IMR-90 (cell line): ENCODE results near the gene SPATS2L. TPM values are rescaled to one million over a fixed set of nuclear protein-coding genes. Genes with fewer than 3 reads are reported as not detected.

Source experiments
- ATAC-seq: fragments of 200-7000 bp; cut with Tn5 transposase; 2 replicates; pipeline ENCODE4 v1.9.1; 2020; ENCODE audit warnings: low read depth, mild to moderate bottlenecking, moderate library complexity
- BruUV-seq: library from RNA; stranded (reverse); fragments of 400-500 nt; replicated peaks from 2 replicates; lab custom pipeline; 2021; lab: Mats Ljungman, UMichigan
- CTCF ChIA-PET: fragments of 300-600 bp; formaldehyde crosslinking; extraction: SDS; loops from one replicate; lab custom pipeline; 2021; ENCODE audit warnings: antibody characterized with exemption; lab: Yijun Ruan, JAX
- POLR2A ChIA-PET: fragments of 300-600 bp; sonication (Branson Sonifier 250); formaldehyde crosslinking; loops from one replicate; lab custom pipeline; 2022; ENCODE audit warnings: antibody characterized with exemption; ENCODE audit not compliant: unreplicated experiment; lab: Charles Lee
- DNase-seq: peaks from one replicate; pipeline ENCODE4 v3.0.0; 2013
- H2AFZ ChIP-seq: replicated peaks from 2 replicates; pipeline ENCODE3; 2013; ENCODE audit warnings: low read length, mild to moderate bottlenecking; ENCODE audit not compliant: poor library complexity
- H2AK5ac ChIP-seq: 2 replicates; pipeline ENCODE4 v1.6.1; 2013; ENCODE audit warnings: low read depth, low read length, inconsistent platforms
- H2AK9ac ChIP-seq: replicated peaks from 2 replicates; pipeline ENCODE3; 2013; ENCODE audit warnings: mild to moderate bottlenecking, low read depth, low read length, moderate library complexity; ENCODE audit not compliant: poor library complexity
- H2BK120ac ChIP-seq: 2 replicates; pipeline ENCODE4 v1.6.1; 2013; ENCODE audit warnings: low read depth, low read length, inconsistent platforms
- H2BK15ac ChIP-seq: 3 replicates; pipeline ENCODE4 v1.6.1; 2013; ENCODE audit warnings: low read depth, low read length, inconsistent platforms
- H2BK20ac ChIP-seq: 2 replicates; pipeline ENCODE4 v1.6.1; 2013; ENCODE audit warnings: low read depth, mild to moderate bottlenecking, inconsistent platforms, low read length, moderate library complexity
- H2BK5ac ChIP-seq: 2 replicates; pipeline ENCODE4 v1.6.1; 2013; ENCODE audit warnings: mild to moderate bottlenecking, low read depth, low read length, inconsistent platforms; ENCODE audit not compliant: poor library complexity, severe bottlenecking
- H3K14ac ChIP-seq: replicated peaks from 2 replicates; pipeline ENCODE4 v1.6.1; 2013; ENCODE audit warnings: low read depth, low read length, inconsistent platforms
- H3K18ac ChIP-seq: 2 replicates; pipeline ENCODE4 v1.6.1; 2013; ENCODE audit warnings: low read depth, low read length, control low read depth
- H3K23ac ChIP-seq: 2 replicates; pipeline ENCODE4 v1.6.1; 2013; ENCODE audit warnings: low read depth, low read length, inconsistent platforms
- H3K27ac ChIP-seq: 2 replicates; pipeline ENCODE4 v1.5.1; 2013; ENCODE audit warnings: mild to moderate bottlenecking, control low read depth, low read length; ENCODE audit not compliant: insufficient read depth
- H3K27me3 ChIP-seq: 2 replicates; pipeline ENCODE4 v1.6.1; 2013; ENCODE audit warnings: low read length; ENCODE audit not compliant: control insufficient read depth, insufficient read depth
- H3K36me3 ChIP-seq: 2 replicates; pipeline ENCODE4 v1.6.1; 2013; ENCODE audit warnings: low read length, mixed read lengths; ENCODE audit not compliant: control insufficient read depth, insufficient read depth
- H3K4ac ChIP-seq: 2 replicates; pipeline ENCODE4 v1.6.1; 2013; ENCODE audit warnings: low read depth, low read length, inconsistent platforms
- H3K4me1 ChIP-seq: 2 replicates; pipeline ENCODE4 v1.6.1; 2013; ENCODE audit warnings: low read length, mixed read lengths; ENCODE audit not compliant: control insufficient read depth, insufficient read depth
- H3K4me2 ChIP-seq: 2 replicates; pipeline ENCODE4 v1.6.1; 2013; ENCODE audit warnings: low read depth, mild to moderate bottlenecking, control low read depth, low read length, moderate library complexity
- H3K4me3 ChIP-seq: 2 replicates; pipeline ENCODE4 v1.5.1; 2013; ENCODE audit warnings: low read depth, mild to moderate bottlenecking, control low read depth, low read length, moderate library complexity; ENCODE audit not compliant: insufficient read depth
- H3K56ac ChIP-seq: 2 replicates; pipeline ENCODE4 v1.6.1; 2013; ENCODE audit warnings: low read length, inconsistent platforms; ENCODE audit not compliant: insufficient read depth; ENCODE audit errors: extremely low read depth
- H3K79me1 ChIP-seq, 2 experiments: 2 replicates each; pipeline ENCODE4 v1.6.1; 2013; ENCODE audit warnings: low read length in 2 of 2, inconsistent platforms in 1 of 2, low read depth in 1 of 2
- H3K9ac ChIP-seq: 2 replicates; pipeline ENCODE4 v1.6.1; 2013; ENCODE audit warnings: low read depth, low read length, control low read depth
- H3K9me1 ChIP-seq: 2 replicates; pipeline ENCODE4 v1.6.1; 2013; ENCODE audit warnings: low read length, inconsistent platforms; ENCODE audit not compliant: insufficient read depth
- H3K9me3 ChIP-seq: 2 replicates; pipeline ENCODE4 v1.6.1; 2013; ENCODE audit warnings: low read length; ENCODE audit not compliant: control insufficient read depth, insufficient read depth
- H4K20me1 ChIP-seq: 2 replicates; pipeline ENCODE4 v1.6.1; 2013; ENCODE audit warnings: low read length, inconsistent platforms; ENCODE audit not compliant: insufficient read depth
- H4K5ac ChIP-seq: 2 replicates; pipeline ENCODE4 v1.6.1; 2013; ENCODE audit warnings: mild to moderate bottlenecking, low read depth, low read length, control low read depth
- H4K8ac ChIP-seq, 2 experiments: 2 replicates each; pipeline ENCODE4 v1.6.1; 2013; ENCODE audit warnings: low read depth in 2 of 2, low read length in 2 of 2, control low read depth in 1 of 2, inconsistent platforms in 1 of 2
- H4K91ac ChIP-seq: 2 replicates; pipeline ENCODE4 v1.6.1; 2013; ENCODE audit warnings: low read depth, low read length, inconsistent platforms; ENCODE audit not compliant: insufficient read depth
- CEBPB ChIP-seq: IDR thresholded peaks from 2 replicates; pipeline ENCODE4 v1.6.1; 2012; ENCODE audit warnings: low read depth, low read length, improper control_type of control experiment
- FOS ChIP-seq: fragments of 150-350 bp; IDR thresholded peaks from 2 replicates; pipeline ENCODE4 v1.6.1; 2016; ENCODE audit warnings: low read depth, low read length
- NFE2L2 ChIP-seq: fragments of 150-350 bp; IDR thresholded peaks from 2 replicates; pipeline ENCODE4 v1.6.1; 2016; ENCODE audit warnings: low read depth, mild to moderate bottlenecking, low read length
- POLR2A ChIP-seq: IDR thresholded peaks from 2 replicates; pipeline ENCODE4 v1.6.1; 2012; ENCODE audit warnings: mild to moderate bottlenecking, low read depth, low read length
- WGBS, 2 experiments: methylation state at CpG; one replicate each; pipeline versions ENCODE4 v1.1.5 to v1.1.7; 2013; ENCODE audit warnings: missing lambda C conversion rate in 2 of 2; ENCODE audit not compliant: insufficient read length in 1 of 2; ENCODE audit errors: extremely low coverage in 2 of 2; 5-methylcytosine and 5-hydroxymethylcytosine counted together
- dilution Hi-C: fragments of 300-500 bp; cut with HindIII; formaldehyde crosslinking; loops from one replicate; pipeline ENCODE4 v1.14.3; 2018; ENCODE audit warnings: low sequenced_read_pairs; ENCODE audit not compliant: unreplicated experiment
- in situ Hi-C: fragments of 300-500 bp; cut with MboI; formaldehyde crosslinking; loops from 3 replicates; pipeline ENCODE4 v1.14.3; 2019; ENCODE audit warnings: low sequenced_read_pairs, inconsistent platforms, mixed read lengths
- intact Hi-C: fragments of 100-400 bp; cut with micrococcal nuclease; formaldehyde crosslinking; loops from 2 replicates; pipeline ENCODE4 v1.10.0; 2022
- polyA plus RNA-seq, 3 experiments: library from polyadenylated mRNA; depleted of rRNA; stranded (reverse); fragments of >200 nt; gene quantifications; 2 replicates each; pipeline ENCODE4 v1.2.3, GENCODE V29; 2012; ENCODE audit warnings: low replicate concordance in 1 of 3
- total RNA-seq: library from RNA; depleted of rRNA; stranded (reverse); fragments of >200 nt; gene quantifications from 2 replicates; pipeline ENCODE4 v1.2.3, GENCODE V29; 2012
- TF ChIP-seq, protein P1 (sequence below): fragments of 150-350 bp; IDR thresholded peaks from 2 replicates; pipeline ENCODE4 v1.6.1; 2017; ENCODE audit warnings: mild to moderate bottlenecking, antibody characterized with exemption, low read length, low read depth
- TF ChIP-seq, protein P2 (sequence below): conservative IDR thresholded peaks from 2 replicates; pipeline ENCODE4 v1.5.1; 2012; ENCODE audit warnings: mild to moderate bottlenecking, low read depth, low read length, improper control_type of control experiment

Gene SPATS2L
- total and polyA plus RNA-seq, 2 of the 4 experiments (the other 2 are of a cell fraction), result 118 to 155 TPM

DNA sequence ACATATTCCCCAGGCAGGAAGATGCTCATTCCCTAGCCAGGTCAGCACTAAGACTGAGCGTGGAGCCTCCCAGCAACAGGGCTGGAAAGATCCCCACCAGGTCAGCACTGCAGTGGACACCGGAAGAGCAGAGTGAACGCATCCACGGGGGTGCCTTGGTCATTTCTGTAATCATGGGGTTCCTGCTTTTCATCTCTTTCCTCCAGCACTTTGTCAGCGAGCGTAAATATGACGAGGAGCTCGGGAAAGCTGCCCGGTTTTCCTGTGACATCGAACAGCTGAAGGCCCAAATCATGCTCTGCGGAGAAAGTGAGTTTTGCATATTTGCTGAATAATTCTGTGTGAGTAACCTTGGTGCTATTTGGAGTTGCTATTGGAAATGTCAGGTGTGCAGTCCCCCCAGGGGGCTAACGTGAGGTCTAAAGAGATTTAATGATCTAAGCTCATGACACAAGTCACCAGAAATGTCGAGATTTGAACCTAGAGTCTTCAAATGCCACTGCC is 163.3 kb downstream of the SPATS2L start:
- DNase-seq (no peak), ATAC-seq (no peak)
- H2BK120ac ChIP-seq, result no peak overlapping the region
- no peak overlapping the region for H3K9ac ChIP-seq
- H4K91ac ChIP-seq, result no peak overlapping the region
- intact Hi-C loops, result no loop called here
- H3K4me2 ChIP-seq, result no peak overlapping the region
- ChIA-PET POLR2A (no interaction called here), CTCF (no interaction called here)
- no peak overlapping the region for H2BK5ac ChIP-seq
- TF ChIP-seq, protein P1, sequence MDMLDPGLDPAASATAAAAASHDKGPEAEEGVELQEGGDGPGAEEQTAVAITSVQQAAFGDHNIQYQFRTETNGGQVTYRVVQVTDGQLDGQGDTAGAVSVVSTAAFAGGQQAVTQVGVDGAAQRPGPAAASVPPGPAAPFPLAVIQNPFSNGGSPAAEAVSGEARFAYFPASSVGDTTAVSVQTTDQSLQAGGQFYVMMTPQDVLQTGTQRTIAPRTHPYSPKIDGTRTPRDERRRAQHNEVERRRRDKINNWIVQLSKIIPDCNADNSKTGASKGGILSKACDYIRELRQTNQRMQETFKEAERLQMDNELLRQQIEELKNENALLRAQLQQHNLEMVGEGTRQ, result no peak
- TF ChIP-seq, protein P2, sequence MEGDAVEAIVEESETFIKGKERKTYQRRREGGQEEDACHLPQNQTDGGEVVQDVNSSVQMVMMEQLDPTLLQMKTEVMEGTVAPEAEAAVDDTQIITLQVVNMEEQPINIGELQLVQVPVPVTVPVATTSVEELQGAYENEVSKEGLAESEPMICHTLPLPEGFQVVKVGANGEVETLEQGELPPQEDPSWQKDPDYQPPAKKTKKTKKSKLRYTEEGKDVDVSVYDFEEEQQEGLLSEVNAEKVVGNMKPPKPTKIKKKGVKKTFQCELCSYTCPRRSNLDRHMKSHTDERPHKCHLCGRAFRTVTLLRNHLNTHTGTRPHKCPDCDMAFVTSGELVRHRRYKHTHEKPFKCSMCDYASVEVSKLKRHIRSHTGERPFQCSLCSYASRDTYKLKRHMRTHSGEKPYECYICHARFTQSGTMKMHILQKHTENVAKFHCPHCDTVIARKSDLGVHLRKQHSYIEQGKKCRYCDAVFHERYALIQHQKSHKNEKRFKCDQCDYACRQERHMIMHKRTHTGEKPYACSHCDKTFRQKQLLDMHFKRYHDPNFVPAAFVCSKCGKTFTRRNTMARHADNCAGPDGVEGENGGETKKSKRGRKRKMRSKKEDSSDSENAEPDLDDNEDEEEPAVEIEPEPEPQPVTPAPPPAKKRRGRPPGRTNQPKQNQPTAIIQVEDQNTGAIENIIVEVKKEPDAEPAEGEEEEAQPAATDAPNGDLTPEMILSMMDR, result no peak
- TF ChIP-seq NFE2L2 (no peak), POLR2A (no peak), CEBPB (no peak), FOS (no peak)
- H3K56ac ChIP-seq, result no peak overlapping the region
- H4K8ac ChIP-seq, result no peak overlapping the region
- no peak overlapping the region for H3K4me3 ChIP-seq
- H3K18ac ChIP-seq, result no peak overlapping the region
- H3K79me1 ChIP-seq, result peaks cover 20 to 31% of the 10 kb centered on the region in 2 experiments
- H3K27ac ChIP-seq, result no peak overlapping the region
- H3K4ac ChIP-seq, result no peak overlapping the region
- H4K20me1 ChIP-seq, result no peaks in the 10 kb centered on the region
- H3K23ac ChIP-seq, result no peak overlapping the region
- dilution Hi-C loops, result no loop called here
- 97% methylated on average over 7 of the region's 13 CpGs; no CpG with 5 or more reads in 1 of the 2 experiments for WGBS, 2 experiments
- no peak overlapping the region for H2AK9ac ChIP-seq
- no peak overlapping the region for H3K14ac ChIP-seq
- H2BK15ac ChIP-seq, result no peak overlapping the region
- no peaks in the 10 kb centered on the region for H3K27me3 ChIP-seq
- H3K36me3 ChIP-seq, result peaks cover 56% of the 10 kb centered on the region
- BruUV-seq, result no TSS peak
- H3K9me3 ChIP-seq, result no peaks in the 10 kb centered on the region
- H3K4me1 ChIP-seq, result no peaks in the 10 kb centered on the region; the same call in 1 of the 2 replicates
- in situ Hi-C loops, result no loop called here
- H4K5ac ChIP-seq, result no peak overlapping the region
- H2AFZ ChIP-seq, result no peak overlapping the region
- H2AK5ac ChIP-seq, result no peak overlapping the region
- H3K9me1 ChIP-seq, result peaks cover 6% of the 10 kb centered on the region; the same call in 1 of the 2 replicates
- no peak overlapping the region for H2BK20ac ChIP-seq
